ENCODE measurements around the gene NPAS3. TPM values are rescaled to one million over a fixed set of nuclear protein-coding genes. Genes with fewer than 3 reads are reported as not detected.

NPAS3 gene
- polyA plus RNA-seq, 2 of the 4 experiments (the other 2 are of a cell fraction), result not detected

GRCh38 chr14:33491112-33491511 lies 552.4 kb downstream of the NPAS3 start:
- CTCF ChIA-PET, result interaction anchor here (0.9 kb wide), 1 partner anchor 159 kb away, joined by 3 read pairs; no protein-coding TSS in a partner anchor
- 42% methylated on average over 4 of the region's 4 CpGs for WGBS (ENCODE audit: missing lambda C conversion rate)
- DNase-seq (ENCODE audit: low read depth in 1 of 2, low spot score in 1 of 2) (no peak), ATAC-seq (no peak), FAIRE-seq (no peak)
- no peak overlapping the region for H3K4me2 ChIP-seq
- TF ChIP-seq NFE2L2 (conservative IDR thresholded peaks at IDR 0.05; ENCODE audit: low read length), result no peak
- no peak for TF ChIP-seq FOSL2 (IDR thresholded peaks at IDR 0.05)
- no peak for TF ChIP-seq FOSL2 (CRISPR knock-in tag; IDR thresholded peaks at IDR 0.05)
- TF ChIP-seq HMGXB4 (CRISPR knock-in tag; IDR thresholded peaks at IDR 0.05; ENCODE audit: borderline replicate concordance), result no peak
- TF ChIP-seq POLR2AphosphoS2 (conservative IDR thresholded peaks at IDR 0.05; ENCODE audit: low read length), result no peak
- TF ChIP-seq FOSB (CRISPR knock-in tag; IDR thresholded peaks at IDR 0.05), result no peak
- no peak for TF ChIP-seq KDM1A (IDR thresholded peaks at IDR 0.05; ENCODE audit: low read depth)
- TF ChIP-seq ZFP36 (IDR thresholded peaks at IDR 0.05; ENCODE audit: borderline replicate concordance, partially characterized antibody), result no peak
- TF ChIP-seq SREBF2 (IDR thresholded peaks at IDR 0.05), result no peak
- TF ChIP-seq CHD2 (IDR thresholded peaks at IDR 0.05; ENCODE audit: low read length, partially characterized antibody), result no peak
- no peak for TF ChIP-seq HES2 (IDR thresholded peaks at IDR 0.05)
- no peak for TF ChIP-seq PBX3 (IDR thresholded peaks at IDR 0.05)
- no peak for TF ChIP-seq JUN (IDR thresholded peaks at IDR 0.05)
- no peak for TF ChIP-seq KDM5A (IDR thresholded peaks at IDR 0.05)
- POLR2A ChIA-PET, result no interaction called here
- H3K4me1 ChIP-seq, result no peaks in the 10 kb centered on the region
- no peaks in the 10 kb centered on the region for H3K9me3 ChIP-seq
- no peak overlapping the region for H3K4me3 ChIP-seq
- H3K27ac ChIP-seq, result no peak overlapping the region

- POLR2A ChIA-PET, result no interaction called here
Observed at GRCh38 chr14:33492491-33492890, 553.8 kb downstream of the NPAS3 start.

More at GRCh38 chr14:33492491-33492890, 553.8 kb downstream of the NPAS3 start:
- no peak for ATAC-seq
- no peak for DNase-seq (ENCODE audit: low read depth in 1 of 2, low spot score in 1 of 2)
- no peak overlapping the region for H3K4me2 ChIP-seq
- no peak for FAIRE-seq
- TF ChIP-seq USF2 (IDR thresholded peaks at IDR 0.05), result no peak
- TF ChIP-seq TP53 (CRISPR knock-in tag; IDR thresholded peaks at IDR 0.05), result no peak
- no peak for TF ChIP-seq HEYL (CRISPR knock-in tag; IDR thresholded peaks at IDR 0.05)
- TF ChIP-seq PBX3 (IDR thresholded peaks at IDR 0.05), result no peak
- no peak for TF ChIP-seq SREBF2 (IDR thresholded peaks at IDR 0.05)
- TF ChIP-seq NPAS2 (CRISPR knock-in tag; IDR thresholded peaks at IDR 0.05; ENCODE audit: borderline replicate concordance), result no peak
- no peak for TF ChIP-seq GATA3 (IDR thresholded peaks at IDR 0.05; ENCODE audit: borderline replicate concordance)
- no peak for TF ChIP-seq CEBPB (IDR thresholded peaks at IDR 0.05)
- TF ChIP-seq FOXS1 (CRISPR knock-in tag; IDR thresholded peaks at IDR 0.05), result no peak
- TF ChIP-seq EHF (CRISPR knock-in tag; IDR thresholded peaks at IDR 0.05), result no peak
- no peak for TF ChIP-seq ESRRA (IDR thresholded peaks at IDR 0.05; ENCODE audit: borderline replicate concordance, low read length)
- no peak for TF ChIP-seq TFCP2L1 (CRISPR knock-in tag; IDR thresholded peaks at IDR 0.05)
- TF ChIP-seq POLR2AphosphoS2 (conservative IDR thresholded peaks at IDR 0.05; ENCODE audit: low read length), result no peak
- TF ChIP-seq FOSB (CRISPR knock-in tag; IDR thresholded peaks at IDR 0.05), result no peak
- no peak for TF ChIP-seq RAD21 (conservative IDR thresholded peaks at IDR 0.05 in 1 of 2, IDR thresholded peaks at IDR 0.05 in 1 of 2)
- no peak for TF ChIP-seq HDAC2 (IDR thresholded peaks at IDR 0.05)
- TF ChIP-seq CHD2 (IDR thresholded peaks at IDR 0.05; ENCODE audit: low read length, partially characterized antibody), result no peak
- H3K9me3 ChIP-seq, result no peaks in the 10 kb centered on the region
- H3K27ac ChIP-seq, result no peak overlapping the region
- CTCF ChIA-PET, result no interaction called here
- WGBS (ENCODE audit: missing lambda C conversion rate), result 34% methylated on average over 4 of the region's 4 CpGs
- no peaks in the 10 kb centered on the region for H3K4me1 ChIP-seq
- no peak overlapping the region for H3K4me3 ChIP-seq

Data from A549 (cell line).